Measurements from ENCODE around the gene GGTLC2.

Gene GGTLC2

GRCh38 chr22:22692707-22693530 lies 48.5 kb downstream of the GGTLC2 start:
- DNase-seq: peak; percentile 49

GRCh38 chr22:22693531-22693884 lies 49.1 kb downstream of the GGTLC2 start:
- no peak for DNase-seq

GRCh38 chr22:22694106-22694505 lies 49.7 kb downstream of the GGTLC2 start:
- no peak for DNase-seq

GRCh38 chr22:22696104-22696503 lies 51.7 kb downstream of the GGTLC2 start:
- no peak for DNase-seq

Measured in activated CD4-positive, alpha-beta T cell treated with anti-CD3 and anti-CD28 coated beads, Interleukin-2, amount 50 U/mL, for 16 hours (primary cell).